T-cell (primary cell): ENCODE measurements around the gene PLAC1. TPM values are rescaled to one million over a fixed set of nuclear protein-coding genes. Genes with fewer than 3 reads are reported as not detected.

Source experiments
- ATAC-seq, 4 experiments: fragments of 200-7000 bp in 3 of 4; fragments of 150-1000 bp in 1 of 4; cut with Tn5 transposase; replicated peaks in 1 of 4; 1 replicate in 3 of 4; 2 replicates in 1 of 4; pipeline ENCODE4 v1.10.0; 2021; ENCODE audit warnings: moderate library complexity in 3 of 4, mild to moderate bottlenecking in 2 of 4, moderate number of reproducible peaks in 1 of 4
- CTCF ChIA-PET, 2 donors: fragments of 300-600 bp; sonication (Branson Sonifier 250); formaldehyde crosslinking; loops; one replicate each; lab custom pipeline; 2022; ENCODE audit warnings: antibody characterized with exemption in 2 of 2; lab: Charles Lee
- POLR2A ChIA-PET, 2 donors: fragments of 300-600 bp; sonication (Branson Sonifier 250); formaldehyde crosslinking; loops; one replicate each; lab custom pipeline; 2022; ENCODE audit warnings: antibody characterized with exemption in 2 of 2; lab: Charles Lee
- DNase-seq, 35 experiments: peaks; one replicate each; pipeline versions ENCODE4 v3.0.0 to v3.0.0-alpha.2; 2013 to 2023
- H3K27ac ChIP-seq: one replicate; pipeline ENCODE4 v1.5.1; 2013; ENCODE audit warnings: low read length
- H3K27me3 ChIP-seq, 2 experiments: replicated peaks in 1 of 2; 1 replicate in 1 of 2; 2 replicates in 1 of 2; pipeline versions ENCODE4 v1.6.1 to v1.7.0; 2013; ENCODE audit warnings: low read length in 1 of 2, mixed read lengths in 1 of 2; ENCODE audit not compliant: control insufficient read depth in 2 of 2, insufficient read depth in 2 of 2; ENCODE audit errors: extremely low read depth in 1 of 2
- H3K36me3 ChIP-seq, 2 donors: 1 replicate in 1 of 2; 2 replicates in 1 of 2; pipeline versions ENCODE4 v1.6.1 to v1.7.0; 2013; ENCODE audit warnings: low read length in 1 of 2; ENCODE audit not compliant: control insufficient read depth in 2 of 2, insufficient read depth in 1 of 2; ENCODE audit errors: extremely low read depth in 1 of 2
- H3K4me1 ChIP-seq, 2 experiments: 1 replicate in 1 of 2; 2 replicates in 1 of 2; pipeline versions ENCODE4 v1.6.1 to v1.7.0; 2013; ENCODE audit warnings: low read length in 2 of 2, mixed read lengths in 1 of 2; ENCODE audit not compliant: insufficient read depth in 2 of 2, control insufficient read depth in 1 of 2; ENCODE audit errors: extremely low read depth in 1 of 2
- H3K4me3 ChIP-seq, 2 donors: 1 replicate in 1 of 2; 2 replicates in 1 of 2; pipeline versions ENCODE4 v1.5.1 to v1.7.0; 2013; ENCODE audit warnings: mild to moderate bottlenecking in 2 of 2, low read length in 1 of 2, moderate library complexity in 1 of 2; ENCODE audit not compliant: control insufficient read depth in 1 of 2; ENCODE audit errors: extremely low read depth in 1 of 2
- H3K9me3 ChIP-seq: 2 replicates; pipeline ENCODE4 v1.7.0; 2013
- H3K27ac Mint-ChIP-seq, 2 donors: one replicate each; pipeline ENCODE4 v1.8.0; 2020 to 2021; ENCODE audit warnings: mild to moderate bottlenecking in 2 of 2, mixed read lengths in 2 of 2
- H3K27me3 Mint-ChIP-seq, 2 donors: one replicate each; pipeline ENCODE4 v1.8.0; 2021 to 2022; ENCODE audit warnings: mixed read lengths in 2 of 2
- H3K36me3 Mint-ChIP-seq: one replicate; pipeline ENCODE4 v1.8.0; 2021; ENCODE audit warnings: mixed read lengths
- H3K4me1 Mint-ChIP-seq, 3 donors: one replicate each; pipeline ENCODE4 v1.8.0; 2020 to 2022; ENCODE audit warnings: mixed read lengths in 3 of 3, mild to moderate bottlenecking in 1 of 3
- H3K4me3 Mint-ChIP-seq, 3 donors: one replicate each; pipeline ENCODE4 v1.8.0; 2020 to 2022; ENCODE audit warnings: mild to moderate bottlenecking in 3 of 3, mixed read lengths in 3 of 3, moderate library complexity in 3 of 3
- H3K9me3 Mint-ChIP-seq, 3 donors: one replicate each; pipeline ENCODE4 v1.8.0; 2020 to 2022; ENCODE audit warnings: mixed read lengths in 3 of 3
- WGBS: methylation state at CpG from one replicate; pipeline ENCODE4 v1.1.5; 2013; ENCODE audit warnings: missing lambda C conversion rate; ENCODE audit not compliant: insufficient coverage; 5-methylcytosine and 5-hydroxymethylcytosine counted together
- total RNA-seq, 35 experiments: library from RNA in 6 of 35; stranded (reverse) in 6 of 35; fragments of 120-200 nt in 1 of 35; gene quantifications; one replicate each; pipeline versions ENCODE4 v1.2.1 to v1.2.4 and lab custom pipeline; 2013 to 2026

PLAC1 gene
- total RNA-seq, 5 donors from 2014 or later (not counting 1 experiment from before 2014, with no cell fraction given): not detected

GRCh38 chrX:134622813-134623185, 35.5 kb downstream of the PLAC1 start:
- no peak overlapping the region for H3K27ac Mint-ChIP-seq

GRCh38 chrX:134622056-134622812, 36.0 kb downstream of the PLAC1 start:
- CTCF ChIA-PET: no interaction called here

More at GRCh38 chrX:134622813-134623185, 35.5 kb downstream of the PLAC1 start:
- no peak overlapping the region for H3K4me3 Mint-ChIP-seq
- WGBS: no CpG with 5 or more reads among the region's 2 CpGs
- Histone ChIP-seq H3K36me3 (no peaks in the 10 kb centered on the region), H3K4me3 (no peak overlapping the region), H3K4me1 (no peaks in the 10 kb centered on the region), H3K9me3 (no peaks in the 10 kb centered on the region), H3K27ac (no peak overlapping the region), H3K27me3 (no peaks in the 10 kb centered on the region)
- DNase-seq (no peak), ATAC-seq (no peak)
- POLR2A ChIA-PET: no interaction called here
- peaks cover 2 to 34% of the 10 kb centered on the region in 2 donors for H3K27me3 Mint-ChIP-seq
- H3K4me1 Mint-ChIP-seq: no peaks in the 10 kb centered on the region
- no peaks in the 10 kb centered on the region for H3K9me3 Mint-ChIP-seq
- no peaks in the 10 kb centered on the region for H3K36me3 Mint-ChIP-seq
- CTCF ChIA-PET: no interaction called here

GRCh38 chrX:134619838-134620237, 38.4 kb downstream of the PLAC1 start:
- H3K36me3 Mint-ChIP-seq: no peaks in the 10 kb centered on the region
- no peaks in the 10 kb centered on the region for H3K9me3 ChIP-seq
- no CpG with 5 or more reads among the region's 1 CpG for WGBS
- H3K9me3 Mint-ChIP-seq: no peaks in the 10 kb centered on the region
- H3K4me3 Mint-ChIP-seq: no peak overlapping the region
- no peak for DNase-seq
- no peaks in the 10 kb centered on the region for H3K27me3 ChIP-seq
- H3K4me3 ChIP-seq: no peak overlapping the region
- H3K4me1 ChIP-seq: no peaks in the 10 kb centered on the region
- H3K4me1 Mint-ChIP-seq: no peaks in the 10 kb centered on the region
- H3K36me3 ChIP-seq: no peaks in the 10 kb centered on the region
- H3K27ac ChIP-seq: no peak overlapping the region
- POLR2A ChIA-PET: interaction anchor here in 1 of 2 donors (0.6 kb wide), 1 partner anchor 30 kb away, joined by 3 read pairs; no protein-coding TSS in a partner anchor
- H3K27me3 Mint-ChIP-seq: peaks cover 2 to 35% of the 10 kb centered on the region in 2 donors
- CTCF ChIA-PET: no interaction called here
- ATAC-seq: no peak
- no peak overlapping the region for H3K27ac Mint-ChIP-seq

More at GRCh38 chrX:134622056-134622812, 36.0 kb downstream of the PLAC1 start:
- no peak overlapping the region for H3K27ac ChIP-seq
- H3K36me3 Mint-ChIP-seq: no peaks in the 10 kb centered on the region
- no peak overlapping the region for H3K4me3 Mint-ChIP-seq
- POLR2A ChIA-PET: no interaction called here
- H3K9me3 Mint-ChIP-seq: no peaks in the 10 kb centered on the region
- peaks cover 2 to 36% of the 10 kb centered on the region in 2 donors for H3K27me3 Mint-ChIP-seq
- ATAC-seq: no peak
- no peaks in the 10 kb centered on the region for H3K27me3 ChIP-seq
- DNase-seq: no peak
- no peaks in the 10 kb centered on the region for H3K4me1 ChIP-seq
- no peaks in the 10 kb centered on the region for H3K36me3 ChIP-seq
- H3K4me3 ChIP-seq: no peak overlapping the region
- no peak overlapping the region for H3K27ac Mint-ChIP-seq
- no peaks in the 10 kb centered on the region for H3K9me3 ChIP-seq
- H3K4me1 Mint-ChIP-seq: no peaks in the 10 kb centered on the region
- 7% methylated on average over 2 of the region's 6 CpGs for WGBS

- H3K36me3 Mint-ChIP-seq: no peaks in the 10 kb centered on the region
- no peaks in the 10 kb centered on the region for H3K9me3 Mint-ChIP-seq
- Histone ChIP-seq H3K4me1 (no peaks in the 10 kb centered on the region), H3K27ac (no peak overlapping the region), H3K36me3 (no peaks in the 10 kb centered on the region), H3K27me3 (no peaks in the 10 kb centered on the region), H3K4me3 (no peak overlapping the region), H3K9me3 (no peaks in the 10 kb centered on the region)
- no peaks in the 10 kb centered on the region for H3K4me1 Mint-ChIP-seq
- H3K27me3 Mint-ChIP-seq: peaks cover 0 to 17% of the 10 kb centered on the region in 2 donors
- ATAC-seq: no peak
- H3K4me3 Mint-ChIP-seq: no peak overlapping the region
- ChIA-PET POLR2A (no interaction called here), CTCF (no interaction called here)
- H3K27ac Mint-ChIP-seq: no peak overlapping the region
- no peak for DNase-seq
- 89% methylated on average over 2 of the region's 3 CpGs for WGBS
Measured at GRCh38 chrX:134613396-134613795, 44.9 kb downstream of the PLAC1 start.

- ATAC-seq (no peak), DNase-seq (no peak)
- Histone ChIP-seq H3K27me3 (peaks cover 0 to 3% of the 10 kb centered on the region in 2 experiments), H3K27ac (no peak overlapping the region), H3K9me3 (no peaks in the 10 kb centered on the region), H3K4me1 (no peaks in the 10 kb centered on the region), H3K4me3 (no peak overlapping the region), H3K36me3 (no peaks in the 10 kb centered on the region)
- Mint-ChIP-seq H3K9me3 (no peaks in the 10 kb centered on the region), H3K27me3 (peaks cover 7 to 18% of the 10 kb centered on the region in 2 donors), H3K36me3 (no peaks in the 10 kb centered on the region), H3K27ac (no peak overlapping the region), H3K4me3 (no peak overlapping the region), H3K4me1 (no peaks in the 10 kb centered on the region)
- CTCF ChIA-PET: no interaction called here
- POLR2A ChIA-PET: interaction anchor here in 1 of 2 donors (0.7 kb wide), 1 partner anchor 21 kb away, joined by 4 read pairs; no protein-coding TSS in a partner anchor
- WGBS: no CpG with 5 or more reads among the region's 1 CpG
Measured at GRCh38 chrX:134608153-134608552, 50.1 kb downstream of the PLAC1 start.

DNA sequence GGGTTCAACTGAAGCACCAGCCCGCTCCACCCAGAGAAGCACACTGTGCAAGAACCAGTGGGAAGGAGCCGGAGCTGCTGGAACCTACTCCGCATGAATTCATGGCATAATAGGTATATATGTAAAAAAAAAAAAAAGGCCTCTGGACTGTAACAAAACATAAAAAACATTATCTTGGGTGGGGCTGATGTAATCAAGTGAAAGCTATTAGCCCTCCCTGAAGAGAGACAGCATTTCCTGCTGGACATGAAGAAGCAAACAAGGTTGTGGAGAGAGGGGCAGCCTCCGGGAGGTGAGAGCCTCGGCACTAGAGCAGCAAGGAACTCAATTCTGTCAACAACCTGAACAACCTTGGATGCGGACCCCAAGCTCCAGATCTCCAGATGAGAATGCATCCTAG, 50.7 kb downstream of the PLAC1 start:
- Mint-ChIP-seq H3K4me3 (no peak overlapping the region), H3K36me3 (no peaks in the 10 kb centered on the region), H3K27ac (no peak overlapping the region), H3K4me1 (no peaks in the 10 kb centered on the region), H3K9me3 (peaks cover 0 to 2% (median 2%) of the 10 kb centered on the region in 3 donors), H3K27me3 (peaks cover 7 to 21% of the 10 kb centered on the region in 2 donors)
- ChIA-PET CTCF (no interaction called here), POLR2A (interaction anchor here in 1 of 2 donors (0.7 kb wide), 1 partner anchor 22 kb away, joined by 4 read pairs; no protein-coding TSS in a partner anchor)
- no peak for DNase-seq
- H3K4me1 ChIP-seq: no peaks in the 10 kb centered on the region
- no CpG with 5 or more reads among the region's 6 CpGs for WGBS
- H3K27ac ChIP-seq: no peak overlapping the region
- H3K36me3 ChIP-seq: no peaks in the 10 kb centered on the region
- no peaks in the 10 kb centered on the region for H3K9me3 ChIP-seq
- no peak overlapping the region for H3K4me3 ChIP-seq
- H3K27me3 ChIP-seq: peaks cover 0 to 3% of the 10 kb centered on the region in 2 experiments
- ATAC-seq: no peak
